HG03457 (cell line): Measurements from ENCODE around the gene TSPOAP1.
A peak's percentile ranks its signal among the peaks of the same experiment; 100 is the strongest.

ENCODE experiments used
- ATAC-seq: cut with Tn5 transposase; IDR thresholded peaks from one replicate; pipeline ENCODE4 v1.9.1; 2021; ENCODE audit warnings: moderate number of reproducible peaks; ENCODE audit not compliant: unreplicated experiment

Gene TSPOAP1

GRCh38 chr17:58363457-58364185 is 35.0 kb upstream of the TSPOAP1 start:
- no peak for ATAC-seq

- no peak for ATAC-seq
Observed at GRCh38 chr17:58362368-58363014, 33.9 kb upstream of the TSPOAP1 start.

GRCh38 chr17:58360296-58361063 is 31.9 kb upstream of the TSPOAP1 start:
- ATAC-seq: no peak

- ATAC-seq: no peak
Observed at GRCh38 chr17:58358408-58359172, 30.0 kb upstream of the TSPOAP1 start.

GRCh38 chr17:58357312-58358297 is 29.0 kb upstream of the TSPOAP1 start:
- no peak for ATAC-seq

GRCh38 chr17:58356231-58356630 is 27.6 kb upstream of the TSPOAP1 start:
- no peak for ATAC-seq

- ATAC-seq: no peak
Observed at GRCh38 chr17:58354541-58355216, 26.1 kb upstream of the TSPOAP1 start.

- no peak for ATAC-seq
Observed at GRCh38 chr17:58353389-58353825, 24.8 kb upstream of the TSPOAP1 start.

- no peak for ATAC-seq
Observed at GRCh38 chr17:58352596-58353388, 24.2 kb upstream of the TSPOAP1 start.

- ATAC-seq: peak; percentile 70
Observed at GRCh38 chr17:58351831-58352595, 23.4 kb upstream of the TSPOAP1 start, which contains the start of gene SUPT4H1. Gene SUPT4H1, minus strand, starts transcription at chr17:58352201. Its CDS starts 66 bp downstream, at chr17:58352135.

- no peak for ATAC-seq
Observed at GRCh38 chr17:58351182-58351581, 22.6 kb upstream of the TSPOAP1 start.

- no peak for ATAC-seq
Observed at GRCh38 chr17:58348038-58348437, 19.4 kb upstream of the TSPOAP1 start.

GRCh38 chr17:58345500-58345899 is 16.9 kb upstream of the TSPOAP1 start:
- ATAC-seq: no peak

GRCh38 chr17:58344791-58345157 is 16.2 kb upstream of the TSPOAP1 start:
- peak; percentile 26 for ATAC-seq

- ATAC-seq: peak; percentile 77
Observed at GRCh38 chr17:58344047-58344790, 15.6 kb upstream of the TSPOAP1 start.

GRCh38 chr17:58343131-58343530 is 14.5 kb upstream of the TSPOAP1 start:
- no peak for ATAC-seq
